Measurements from ENCODE around the gene EVA1C. TPM values are rescaled to one million over a fixed set of nuclear protein-coding genes. Genes with fewer than 3 reads are reported as not detected.

Gene EVA1C
- total RNA-seq, 1 donor from 2014 or later = 2.8 TPM

GRCh38 chr21:32390537-32391224, 21.8 kb upstream of the EVA1C start:
- intact Hi-C loops (cut with micrococcal nuclease) = loop anchor here (5.0 kb wide), 1 partner anchor 1087 kb away; the partner anchor contains the start of gene TMEM50B

- intact Hi-C loops (cut with micrococcal nuclease) = loop anchor here (1.0 to 5.0 kb wide), 5 partner anchors 177 to 1086 kb away; partner anchors contain the start of genes SCAF4, SOD1 and TMEM50B
Observed at GRCh38 chr21:32391755-32392154, 20.8 kb upstream of the EVA1C start.

GRCh38 chr21:32392299-32392879, 20.1 kb upstream of the EVA1C start:
- intact Hi-C loops (cut with micrococcal nuclease) = loop anchor here (1.0 to 5.0 kb wide), 5 partner anchors 176 to 1085 kb away; partner anchors contain the start of genes SCAF4, SOD1 and TMEM50B

- intact Hi-C loops (cut with micrococcal nuclease) = loop anchor here (1.0 to 5.0 kb wide), 12 partner anchors 10 to 1149 kb away; partner anchors contain the start of genes CFAP298, EVA1C, GART and MIS18A
Observed at GRCh38 chr21:32392880-32393676, 19.4 kb upstream of the EVA1C start, which contains the start of gene URB1. Gene URB1 (minus strand): TSS chr21:32393012. CDS start chr21:32392910, 102 bp downstream.

- intact Hi-C loops (cut with micrococcal nuclease) = loop anchor here (1.0 to 5.0 kb wide), 11 partner anchors 10 to 1149 kb away; partner anchors contain the start of genes CFAP298, EVA1C, GART and MIS18A
Observed at GRCh38 chr21:32393677-32394001, 18.9 kb upstream of the EVA1C start.

- intact Hi-C loops (cut with micrococcal nuclease) = loop anchor here (1.0 kb wide), 4 partner anchors 10 to 423 kb away; partner anchors contain the start of gene URB1
Observed at GRCh38 chr21:32403201-32403777, 9.2 kb upstream of the EVA1C start.

- intact Hi-C loops (cut with micrococcal nuclease) = no loop called here
Observed at GRCh38 chr21:32406405-32406804, 6.1 kb upstream of the EVA1C start.

- intact Hi-C loops (cut with micrococcal nuclease) = loop anchor here (5.0 kb wide), 3 partner anchors 133 to 678 kb away; partner anchors contain the start of genes MIS18A, SCAF4 and SYNJ1
Observed at GRCh38 chr21:32410291-32410690, 2.2 kb upstream of the EVA1C start.

- intact Hi-C loops (cut with micrococcal nuclease) = loop anchor here (5.0 kb wide), 3 partner anchors 134 to 679 kb away; partner anchors contain the start of genes MIS18A, SCAF4 and SYNJ1
Observed at GRCh38 chr21:32410916-32411315, 1.6 kb upstream of the EVA1C start.

- intact Hi-C loops (cut with micrococcal nuclease) = loop anchor here (1.0 to 5.0 kb wide), 5 partner anchors 18 to 679 kb away; partner anchors contain the start of genes MIS18A, SCAF4, SYNJ1 and URB1
Observed at GRCh38 chr21:32411350-32412161, 950 bp upstream of the EVA1C start.

- intact Hi-C loops (cut with micrococcal nuclease) = loop anchor here (5.0 kb wide), 3 partner anchors 136 to 681 kb away; partner anchors contain the start of genes MIS18A, SCAF4 and SYNJ1
Observed at GRCh38 chr21:32413015-32413504, 554 bp downstream of the EVA1C start.

- intact Hi-C loops (cut with micrococcal nuclease) = loop anchor here (5.0 kb wide), 3 partner anchors 137 to 682 kb away; partner anchors contain the start of genes MIS18A, SCAF4 and SYNJ1
Observed at GRCh38 chr21:32413697-32414578, 1.4 kb downstream of the EVA1C start.

- intact Hi-C loops (cut with micrococcal nuclease) = loop anchor here (5.0 kb wide), 3 partner anchors 137 to 682 kb away; partner anchors contain the start of genes MIS18A, SCAF4 and SYNJ1
Observed at GRCh38 chr21:32414579-32415358, 2.3 kb downstream of the EVA1C start.

GRCh38 chr21:32415451-32416398, 3.2 kb downstream of the EVA1C start:
- intact Hi-C loops (cut with micrococcal nuclease) = no loop called here

GRCh38 chr21:32418146-32418545, 5.6 kb downstream of the EVA1C start:
- intact Hi-C loops (cut with micrococcal nuclease) = no loop called here

GRCh38 chr21:32422064-32422463, 9.6 kb downstream of the EVA1C start:
- intact Hi-C loops (cut with micrococcal nuclease) = no loop called here

Data from T-helper 1 cell treated with Interleukin-12 subunit alpha and Interleukin-12 subunit beta and Interleukin-4 antibody, amounts not matched to agents 30 ng/mL and 1 ng/mL, for 36 hours (primary cell).